ENCODE results near the gene MYO7B.
"Not testable (repeated sequence)": the region's sequence is repeated elsewhere in the genome, so short reads cannot be mapped to it uniquely, and the experiment has no call there.

Gene MYO7B

DNA sequence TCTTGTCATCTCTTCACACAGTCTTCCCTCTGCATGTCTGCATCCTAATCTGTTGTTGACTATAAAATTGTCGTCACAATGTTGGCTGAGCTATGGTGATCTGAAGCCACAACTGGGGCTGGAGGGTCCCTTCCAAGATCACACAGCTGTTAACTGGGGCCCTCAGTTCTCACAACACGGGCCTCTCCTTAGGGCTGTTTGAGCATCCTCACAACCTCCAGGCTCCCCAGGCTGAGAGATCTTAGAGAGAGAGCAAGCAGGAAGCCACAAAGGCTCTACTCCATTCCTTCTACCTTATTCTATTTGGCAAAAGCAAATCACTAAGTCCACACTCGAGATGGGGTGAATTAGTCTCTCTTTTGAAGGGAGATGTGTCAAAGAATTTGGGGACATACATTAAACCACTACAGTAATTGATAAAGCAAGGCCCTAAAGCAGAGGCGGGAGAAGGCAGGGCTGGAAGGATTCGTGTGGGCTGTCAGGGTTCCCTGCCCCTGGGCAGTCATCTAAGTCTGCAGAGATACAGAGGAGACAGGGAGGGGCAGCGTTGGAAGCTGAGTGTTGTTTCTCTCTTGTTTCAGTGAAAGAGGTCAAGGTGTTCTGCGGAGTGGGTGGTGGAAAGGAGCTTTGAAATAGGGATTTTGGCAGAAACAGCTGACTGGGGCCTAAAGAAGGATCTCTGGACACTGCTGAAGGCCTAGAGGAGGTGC lies 15.9 kb downstream of the MYO7B start:
- DNase-seq (ENCODE audit: low read depth in 2 of 2): no peak

DNA sequence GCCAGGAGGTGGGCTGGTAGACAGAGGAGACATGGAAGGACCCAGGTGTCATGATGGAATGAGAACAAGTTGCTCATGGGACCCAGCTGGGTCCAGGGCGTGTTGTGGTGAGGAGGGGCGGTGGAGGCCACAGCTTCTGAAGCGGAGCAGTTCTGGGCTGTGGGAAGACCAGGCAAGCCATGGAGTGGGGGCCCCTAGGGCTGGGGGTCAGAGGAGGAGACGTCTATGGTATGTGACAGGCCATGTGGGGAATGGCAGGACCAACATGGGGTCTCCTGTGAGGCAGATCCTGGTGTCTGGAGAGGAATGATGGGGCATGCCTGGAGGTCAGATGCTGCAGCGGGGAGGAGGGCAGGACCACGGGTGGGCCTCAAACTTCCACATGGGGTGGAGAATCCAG lies 16.9 kb downstream of the MYO7B start:
- DNase-seq (ENCODE audit: low read depth in 2 of 2): no peak

DNA sequence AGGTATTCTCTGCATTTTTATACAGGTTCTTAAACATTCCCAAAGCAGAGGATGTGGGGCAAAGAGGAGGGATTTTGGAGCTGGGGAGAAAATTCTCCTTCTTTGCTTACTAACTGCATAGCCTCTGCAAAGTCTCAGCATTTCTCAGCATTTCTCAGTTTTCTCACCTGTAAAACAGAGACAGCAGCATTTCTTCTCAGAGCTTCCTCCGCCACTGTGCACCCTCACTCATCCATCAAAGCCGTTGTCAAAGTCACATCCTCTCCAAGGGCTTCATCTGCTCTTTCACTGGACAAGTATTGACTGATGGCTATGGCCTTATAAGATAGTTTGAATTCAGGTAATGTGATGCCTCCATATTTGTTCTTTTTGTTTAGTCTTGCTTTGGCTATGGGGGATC lies 17.4 kb downstream of the MYO7B start:
- no peak for DNase-seq (ENCODE audit: low read depth in 2 of 2)

DNA sequence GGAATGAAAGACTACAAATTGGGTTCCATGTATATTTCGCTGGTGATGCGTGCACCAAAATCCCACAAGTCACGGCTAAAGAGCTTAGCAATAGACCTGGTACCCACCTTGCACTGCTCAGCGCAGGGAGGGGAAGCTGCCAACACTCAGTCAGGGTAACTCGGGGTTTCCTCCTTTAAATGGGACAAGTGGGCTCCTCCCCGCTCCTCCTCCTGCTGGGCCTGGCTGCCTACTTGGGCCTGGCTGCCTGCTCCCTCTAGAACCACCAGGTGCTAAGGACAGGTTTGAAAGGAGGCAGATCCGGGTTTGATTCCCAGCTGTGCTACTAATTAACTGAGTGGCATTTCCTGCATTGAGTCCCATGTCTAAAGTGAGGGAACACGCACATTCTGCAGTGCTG lies 23.4 kb downstream of the MYO7B start:
- no peak for DNase-seq (ENCODE audit: low read depth in 2 of 2)

DNA sequence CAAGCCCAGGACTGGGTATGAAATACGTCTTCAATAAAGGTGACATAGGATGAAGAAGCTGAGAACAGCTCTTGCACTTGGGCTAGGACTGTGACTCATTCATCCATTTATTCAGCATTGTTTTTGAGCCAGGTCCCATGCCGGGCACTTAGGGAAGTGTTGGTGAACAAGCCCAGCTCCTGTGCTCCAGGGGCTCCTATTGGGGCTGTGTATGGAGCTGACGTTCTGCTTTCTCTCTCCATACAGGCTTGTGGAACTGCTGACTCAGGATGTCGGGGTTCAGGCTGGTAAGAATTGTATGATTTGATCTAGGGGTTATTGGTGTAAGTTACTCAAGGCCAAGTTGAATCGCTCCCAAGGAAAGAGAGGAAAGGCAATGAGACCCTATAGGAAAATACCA lies 24.0 kb downstream of the MYO7B start:
- no peak for DNase-seq (ENCODE audit: low read depth in 2 of 2)

DNA sequence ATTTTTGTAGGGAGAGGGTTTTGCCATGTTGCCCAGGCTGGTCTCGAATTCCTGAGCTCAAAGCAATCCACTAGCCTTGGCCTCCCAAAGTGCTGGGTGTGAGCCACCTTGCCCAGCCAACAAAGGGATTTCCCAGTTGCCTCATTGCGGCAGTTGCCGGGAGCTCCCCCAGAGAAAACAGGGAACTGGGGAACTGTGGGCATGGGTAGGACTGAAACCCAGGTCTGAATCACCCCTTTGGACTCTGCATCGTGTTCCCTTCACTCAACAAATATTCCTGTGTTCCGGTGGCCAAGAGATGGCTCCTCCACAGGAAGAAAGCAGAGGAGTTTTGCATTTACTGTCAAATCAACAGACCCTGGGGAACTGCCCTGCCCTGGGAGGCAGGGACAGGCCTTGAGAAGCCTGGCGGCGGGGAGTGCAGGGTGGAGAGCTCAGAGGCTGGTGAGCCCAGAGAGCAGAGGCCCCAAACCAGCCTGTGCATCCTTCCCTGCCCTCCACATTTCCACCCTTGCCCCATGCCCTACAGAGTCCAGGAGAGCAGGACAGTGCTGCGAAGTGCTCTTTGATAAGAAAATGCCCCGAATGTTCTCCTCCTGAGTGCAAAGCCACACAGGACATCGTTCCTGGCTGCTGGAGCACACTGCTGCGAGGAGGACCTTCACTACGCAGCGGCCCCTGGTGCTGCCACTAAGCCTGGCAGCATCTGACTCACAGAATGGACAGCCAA lies 24.9 kb downstream of the MYO7B start:
- DNase-seq (ENCODE audit: low read depth in 2 of 2): no peak

DNA sequence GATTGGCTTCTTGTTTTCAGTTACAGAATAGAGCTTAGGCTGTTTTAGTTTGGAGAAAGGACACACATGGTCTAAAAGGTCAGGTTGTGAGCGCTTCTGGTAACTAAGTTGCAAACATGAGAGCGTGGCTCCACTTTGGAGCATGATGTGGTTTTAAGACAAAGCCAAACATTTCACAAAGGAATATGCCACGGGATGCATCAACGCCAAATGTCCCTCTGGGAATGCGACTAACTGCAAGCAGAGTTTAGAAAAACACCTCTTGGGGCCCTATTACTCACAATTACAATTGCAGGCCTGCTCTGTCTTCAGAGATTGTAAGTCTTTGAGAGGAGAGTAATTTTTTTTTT lies 25.4 kb downstream of the MYO7B start:
- DNase-seq (ENCODE audit: low read depth in 2 of 2): no peak

DNA sequence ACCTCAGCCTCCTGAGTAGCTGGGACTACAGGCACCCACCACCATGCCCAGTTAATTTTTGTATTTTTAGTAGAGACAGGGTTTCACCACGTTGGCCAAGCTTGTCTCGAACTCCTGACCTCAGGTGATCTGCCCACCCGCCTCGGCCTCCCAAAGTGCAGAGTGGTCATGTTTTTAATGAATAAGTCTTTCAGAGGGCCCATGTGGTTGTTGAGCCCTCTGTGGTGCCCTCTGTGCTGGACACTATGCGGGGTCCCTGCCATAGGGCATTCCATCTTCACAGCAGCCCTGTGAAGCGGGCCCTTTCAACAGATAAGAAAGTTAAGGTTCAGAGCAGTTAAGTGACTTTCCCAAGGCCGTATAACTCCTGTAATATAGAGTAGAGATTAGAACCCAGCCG lies 25.9 kb downstream of the MYO7B start:
- DNase-seq (ENCODE audit: low read depth in 2 of 2): no peak

DNA sequence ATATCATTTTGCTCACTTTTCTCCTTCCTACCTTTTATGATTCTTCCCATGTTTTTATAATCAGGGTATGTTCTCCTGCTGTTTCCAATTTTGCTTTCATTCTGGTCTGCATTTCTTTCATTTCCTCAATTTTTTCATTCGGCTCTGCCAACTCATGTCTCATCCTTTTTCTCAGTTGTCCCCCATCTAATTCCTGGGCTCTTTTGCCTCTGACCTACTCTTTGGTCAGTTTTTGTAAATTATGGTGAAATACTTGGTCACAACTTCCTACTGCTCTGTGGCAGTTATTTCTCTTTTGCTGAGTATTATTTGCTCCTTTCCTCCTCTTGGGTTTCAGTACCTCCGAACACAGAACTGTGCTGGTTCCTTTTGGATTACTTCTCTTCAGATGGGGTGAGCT lies 27.5 kb downstream of the MYO7B start:
- DNase-seq (ENCODE audit: low read depth in 2 of 2): no peak

DNA sequence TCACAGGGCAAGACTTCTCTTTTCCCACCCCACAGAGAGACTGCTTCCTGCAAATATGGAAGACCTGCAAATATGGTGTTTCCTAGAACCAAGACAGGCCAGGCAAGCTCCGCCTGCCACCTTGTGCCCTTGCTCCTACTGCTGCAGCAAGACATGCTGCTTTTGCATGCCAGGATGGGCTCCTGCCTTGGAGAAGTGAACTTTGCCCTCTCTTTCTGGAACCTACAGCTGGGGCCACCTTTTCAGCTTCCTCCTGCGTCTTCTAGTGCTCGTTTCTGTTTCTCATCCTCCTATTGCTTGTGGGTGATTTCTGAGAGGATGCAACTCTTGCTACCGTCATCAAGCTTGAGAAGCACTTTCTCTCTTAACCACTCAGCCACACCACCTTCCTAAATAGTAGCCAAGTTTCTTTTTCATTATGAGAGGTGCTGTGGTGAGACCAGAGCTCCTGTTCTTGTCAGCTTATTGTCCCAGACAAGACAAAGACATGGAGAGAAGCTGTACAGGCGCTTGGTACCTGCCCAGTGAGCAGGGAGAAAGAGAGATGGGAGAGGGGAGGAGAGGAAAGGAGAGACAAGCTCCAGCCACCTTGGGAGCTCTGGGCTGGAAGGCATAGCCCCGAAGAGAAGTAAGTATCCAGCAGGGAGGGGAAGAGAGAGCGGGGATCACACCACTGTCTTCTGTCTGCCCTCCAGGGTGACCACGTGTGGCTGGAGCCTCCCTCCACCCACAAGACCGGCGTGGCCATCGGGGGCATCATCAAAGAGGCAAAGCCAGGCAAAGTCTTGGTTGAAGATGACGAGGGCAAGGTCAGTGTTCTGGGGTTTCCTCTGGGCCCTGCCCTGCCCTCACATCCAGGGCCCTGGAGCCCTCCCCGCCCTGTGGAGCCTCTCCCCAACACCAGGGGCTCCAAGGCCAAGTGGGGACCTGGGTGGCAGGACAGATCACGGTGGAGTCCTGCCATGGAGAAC lies 28.3 kb downstream of the MYO7B start:
- no peak for DNase-seq (ENCODE audit: low read depth in 2 of 2)

DNA sequence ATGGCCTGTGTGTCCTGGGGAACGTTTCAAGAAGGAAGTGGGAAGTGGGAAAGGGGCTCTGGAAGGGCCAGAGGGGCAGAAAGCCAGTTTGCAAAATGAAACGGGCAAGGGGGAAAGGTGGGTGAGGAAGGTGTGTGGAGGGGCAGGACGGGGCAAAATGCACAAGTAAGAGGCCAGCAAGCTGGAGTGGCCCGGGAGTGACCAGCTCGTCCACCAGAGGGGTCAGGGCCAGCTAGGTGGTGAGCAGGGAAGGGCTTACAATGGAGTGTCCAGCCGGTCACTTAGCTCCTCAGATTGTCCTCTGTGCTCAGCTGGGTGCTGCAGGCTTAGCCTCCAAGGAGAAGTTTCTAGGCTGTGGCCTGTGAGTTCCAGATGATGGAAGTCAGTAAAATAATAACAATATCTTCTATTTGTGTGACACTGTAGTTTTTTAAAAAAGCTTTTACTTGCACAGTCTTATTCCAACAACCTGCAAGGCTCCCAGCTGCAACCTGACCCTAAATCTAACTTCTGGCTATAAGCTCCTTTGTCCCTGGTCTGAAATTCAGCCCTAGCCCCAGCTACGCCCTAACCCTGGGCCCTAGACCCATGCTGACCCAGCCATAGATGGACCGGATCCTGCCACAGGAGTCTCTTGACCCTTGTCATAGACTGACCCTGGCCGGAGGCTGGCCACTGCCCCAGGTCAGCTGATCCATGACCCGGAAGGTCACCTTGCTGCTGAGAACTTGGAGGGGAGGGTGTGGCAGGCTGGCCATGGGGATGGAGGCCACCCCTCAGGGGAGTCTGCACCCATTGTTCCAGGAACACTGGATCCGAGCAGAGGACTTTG lies 29.2 kb downstream of the MYO7B start:
- no peak for DNase-seq (ENCODE audit: low read depth in 2 of 2)

DNA sequence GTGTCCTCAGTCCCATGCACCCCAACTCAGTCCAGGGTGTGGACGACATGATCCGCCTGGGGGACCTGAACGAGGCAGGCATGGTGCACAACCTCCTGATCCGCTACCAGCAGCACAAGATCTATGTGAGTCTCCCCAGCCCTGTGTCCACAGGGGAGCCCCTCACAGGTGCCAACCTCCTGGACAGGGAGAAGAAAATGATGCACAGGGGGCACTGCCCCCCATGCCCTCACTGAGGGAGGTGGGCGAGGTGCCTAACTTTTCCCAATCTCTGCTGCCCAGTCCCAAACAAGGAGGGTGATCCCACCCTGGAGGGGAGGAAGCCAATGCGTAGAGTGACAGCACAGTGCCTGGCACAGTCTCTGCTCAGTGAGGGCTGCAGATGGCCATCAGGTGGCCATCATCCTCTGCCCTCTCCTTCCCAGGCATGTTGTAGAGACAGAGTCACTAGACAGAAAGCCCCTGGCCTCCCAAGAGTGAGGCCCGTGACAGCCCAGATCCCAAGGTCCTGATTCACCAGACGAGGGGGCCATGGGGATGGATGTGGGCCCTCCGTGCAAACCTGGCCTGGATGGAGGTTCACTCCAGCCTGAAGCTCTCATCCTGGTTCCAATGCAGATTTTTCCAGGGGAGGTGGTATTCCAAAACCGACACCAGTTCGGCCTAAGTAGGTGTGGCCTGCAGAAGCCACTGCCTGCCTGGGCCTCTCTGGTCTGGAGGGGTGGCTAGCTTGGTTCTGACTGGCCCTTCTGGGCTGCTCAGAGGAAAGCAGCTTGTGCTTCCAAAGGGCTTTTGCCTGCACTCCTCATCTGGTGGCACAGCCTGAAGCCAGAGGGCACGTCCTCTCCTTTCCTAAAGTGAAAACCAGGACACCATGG lies 30.0 kb downstream of the MYO7B start:
- DNase-seq (ENCODE audit: low read depth in 2 of 2): no peak

DNA sequence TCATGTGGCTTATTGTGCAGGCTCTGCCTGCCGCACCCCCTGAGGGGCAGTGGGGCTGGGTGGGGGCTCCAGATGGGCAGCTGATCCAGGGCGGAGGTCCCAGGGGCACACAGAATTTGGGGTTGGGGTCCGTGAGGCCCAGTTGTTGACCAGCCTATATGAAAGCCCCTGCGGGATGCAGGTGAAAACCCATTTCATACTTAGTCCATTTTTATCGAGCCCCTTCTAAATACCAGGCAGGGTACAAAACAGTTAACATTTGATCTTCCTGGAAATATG lies 30.6 kb downstream of the MYO7B start:
- no peak for DNase-seq (ENCODE audit: low read depth in 2 of 2)

DNA sequence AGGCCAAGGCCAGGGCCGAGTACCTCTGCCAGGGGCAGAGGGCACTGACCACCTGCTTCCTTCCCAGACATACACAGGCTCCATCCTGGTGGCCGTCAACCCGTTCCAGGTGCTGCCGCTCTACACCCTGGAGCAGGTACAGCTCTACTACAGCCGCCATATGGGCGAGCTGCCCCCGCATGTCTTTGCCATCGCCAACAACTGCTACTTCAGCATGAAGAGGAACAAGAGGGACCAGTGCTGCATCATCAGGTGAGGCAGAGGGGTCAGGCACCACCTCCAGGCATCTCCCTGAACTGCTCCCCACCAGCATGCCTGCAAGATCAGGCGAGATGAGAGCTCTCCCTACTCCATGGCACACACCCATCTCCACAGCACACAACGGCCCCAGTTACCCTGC lies 31.1 kb downstream of the MYO7B start:
- DNase-seq (ENCODE audit: low read depth in 2 of 2): no peak

DNA sequence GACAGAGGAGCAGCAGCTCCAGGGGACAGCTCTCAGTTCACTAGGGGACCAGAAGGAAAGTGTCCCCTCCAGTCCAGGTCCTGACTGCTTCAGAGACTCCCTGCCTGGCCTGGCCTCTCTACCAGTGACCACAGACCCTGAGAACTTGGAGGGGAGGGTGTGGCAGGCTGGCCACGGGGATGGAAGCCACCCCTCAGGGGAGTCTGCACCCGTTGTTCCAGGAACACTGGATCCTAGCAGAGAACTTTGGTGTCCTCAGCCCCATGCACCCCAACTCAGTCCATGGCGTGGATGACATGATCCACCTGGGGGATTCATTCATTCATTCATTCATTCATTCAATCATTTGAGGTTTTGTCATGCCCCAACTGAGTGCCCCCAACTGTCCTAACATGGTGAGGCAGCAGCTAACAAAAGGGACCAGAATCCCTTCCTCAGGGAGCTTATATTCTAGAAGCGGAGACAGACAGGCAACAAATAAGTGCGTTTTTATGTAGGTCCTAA lies 31.9 kb downstream of the MYO7B start:
- no peak for DNase-seq (ENCODE audit: low read depth in 2 of 2)

DNA sequence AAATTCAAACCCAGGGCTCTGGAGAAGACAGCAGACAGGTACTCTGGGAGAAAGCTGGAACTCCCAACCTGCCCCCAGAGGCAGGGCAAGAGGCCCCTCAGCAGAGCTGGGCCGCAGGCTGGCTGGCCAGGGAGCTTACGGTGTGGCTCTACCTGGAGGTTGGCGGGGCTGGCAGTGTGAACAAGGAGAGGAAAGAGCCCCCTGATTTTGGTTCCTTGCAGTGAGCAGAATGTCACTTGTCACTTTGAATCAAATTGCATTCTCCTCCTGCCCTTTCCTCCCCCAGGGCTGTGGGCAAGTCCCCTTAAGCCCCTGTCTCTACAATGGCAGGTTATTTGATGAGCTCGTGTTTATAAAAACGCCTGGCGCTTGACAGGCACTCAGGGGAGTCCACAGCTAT lies 32.6 kb downstream of the MYO7B start:
- no peak for DNase-seq (ENCODE audit: low read depth in 2 of 2)

DNA sequence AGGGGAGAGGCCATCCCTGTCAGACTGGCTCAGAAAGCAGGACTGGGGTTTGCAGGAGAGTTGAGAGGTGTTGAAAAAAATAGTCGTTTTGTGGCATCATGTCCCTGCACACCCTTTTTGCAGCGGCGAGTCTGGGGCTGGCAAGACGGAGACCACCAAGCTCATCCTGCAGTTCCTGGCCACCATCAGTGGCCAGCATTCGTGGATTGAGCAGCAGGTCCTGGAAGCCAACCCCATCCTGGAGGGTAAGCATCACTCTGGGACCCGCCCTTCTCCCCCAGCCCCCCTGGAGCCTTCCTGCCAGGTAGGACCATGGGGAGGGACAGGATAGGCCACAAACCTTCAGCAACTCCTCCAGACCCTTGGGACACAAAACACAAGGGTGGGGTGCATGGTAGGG lies 34.2 kb downstream of the MYO7B start:
- DNase-seq (ENCODE audit: low read depth in 2 of 2): no peak

DNA sequence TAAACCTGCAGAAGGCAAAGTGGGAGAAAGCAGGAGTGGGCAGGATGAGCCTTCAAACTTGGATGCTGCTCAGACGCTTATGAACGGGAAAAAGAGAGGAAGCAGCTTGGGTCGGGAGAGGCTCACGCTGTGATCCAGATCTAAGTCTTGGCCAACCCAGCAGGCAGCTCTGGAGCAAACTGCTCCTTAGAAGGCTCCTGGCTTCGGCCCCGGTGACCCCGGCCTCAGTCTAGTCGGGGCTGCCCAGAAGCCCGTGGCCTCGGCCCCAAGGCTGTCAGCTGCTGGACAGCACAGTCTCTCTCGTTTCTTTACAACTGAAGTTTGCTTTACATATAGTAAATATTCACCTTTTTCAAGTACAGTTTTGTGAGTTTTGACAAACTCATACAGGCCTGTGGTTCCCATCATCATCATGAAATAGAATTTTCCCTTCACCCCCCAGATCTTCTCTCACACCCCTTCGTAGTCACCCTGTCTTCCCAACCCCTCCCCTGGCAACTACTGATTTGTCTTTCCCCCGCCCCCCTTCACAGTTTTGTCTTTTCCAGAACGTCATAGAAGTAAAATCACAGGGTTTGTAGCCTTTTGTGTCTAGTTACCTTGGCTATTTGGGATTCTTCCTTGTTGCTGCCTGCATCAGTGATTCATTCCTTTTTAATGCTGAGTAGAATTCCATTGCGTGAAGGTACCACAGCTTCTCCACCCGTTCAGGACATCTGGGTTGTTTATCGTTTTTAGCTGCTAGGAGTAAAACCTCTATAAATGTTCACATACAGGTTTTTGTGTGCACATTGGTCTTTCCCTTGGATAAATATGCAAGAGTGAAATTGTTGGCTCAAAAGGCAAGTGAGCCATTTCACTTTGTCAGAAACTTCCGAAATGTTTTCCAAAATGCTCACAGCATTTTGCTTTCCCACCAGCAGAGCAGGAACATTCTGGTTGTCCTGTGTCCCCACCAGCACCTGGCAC lies 35.1 kb downstream of the MYO7B start:
- DNase-seq (ENCODE audit: low read depth in 2 of 2): no peak

DNA sequence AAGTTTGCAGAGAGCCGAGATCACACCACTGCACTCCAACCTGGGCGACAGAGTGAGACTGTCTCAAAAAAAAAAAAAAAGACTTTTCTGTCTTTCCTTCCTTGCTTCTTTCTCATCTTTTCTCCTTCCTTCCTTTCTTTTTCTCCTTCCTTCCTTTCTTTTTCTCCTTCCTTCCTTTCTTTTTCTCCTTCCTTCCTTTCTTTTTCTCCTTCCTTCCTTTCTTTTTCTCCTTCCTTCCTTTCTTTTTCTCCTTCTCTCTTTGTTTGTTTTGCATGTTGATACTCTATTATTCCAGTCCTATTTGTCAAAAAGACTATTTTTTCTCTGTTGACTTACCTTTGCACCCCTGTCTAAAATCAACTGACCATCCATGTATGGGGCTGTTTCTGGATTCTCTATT lies 36.9 kb downstream of the MYO7B start:
- not testable (repeated sequence) for DNase-seq (ENCODE audit: low read depth in 2 of 2)

DNA sequence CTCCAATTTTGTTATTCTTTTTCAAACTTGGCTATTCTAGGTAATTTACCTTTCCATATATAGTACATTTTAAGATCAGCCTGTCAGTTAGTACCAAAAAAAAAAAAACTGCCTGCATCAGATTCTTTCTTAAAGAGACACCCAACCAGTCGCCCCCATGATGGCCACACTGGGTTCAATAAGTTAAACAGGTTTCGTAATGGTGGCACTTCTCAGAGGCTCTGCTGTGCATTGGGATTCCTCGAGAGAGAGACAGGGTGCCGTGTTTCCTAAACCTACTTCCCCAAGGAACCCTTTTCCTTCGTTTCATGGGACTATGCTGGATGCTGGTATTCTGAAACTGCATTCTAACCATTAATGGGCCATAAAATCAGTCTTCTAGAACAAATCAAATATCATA lies 37.4 kb downstream of the MYO7B start:
- no peak for DNase-seq (ENCODE audit: low read depth in 2 of 2)
